ENCODE data around the gene ATMIN.

ATMIN gene

GRCh38 chr16:81069063-81069462 lies 33.4 kb downstream of the ATMIN start:
- TF ChIP-seq POLR2A (IDR thresholded peaks at IDR 0.05; ENCODE audit: low read depth, low read length), result no peak
- DNase-seq (ENCODE audit: insufficient read length, low spot score) (no peak), FAIRE-seq (no peak)

DNA sequence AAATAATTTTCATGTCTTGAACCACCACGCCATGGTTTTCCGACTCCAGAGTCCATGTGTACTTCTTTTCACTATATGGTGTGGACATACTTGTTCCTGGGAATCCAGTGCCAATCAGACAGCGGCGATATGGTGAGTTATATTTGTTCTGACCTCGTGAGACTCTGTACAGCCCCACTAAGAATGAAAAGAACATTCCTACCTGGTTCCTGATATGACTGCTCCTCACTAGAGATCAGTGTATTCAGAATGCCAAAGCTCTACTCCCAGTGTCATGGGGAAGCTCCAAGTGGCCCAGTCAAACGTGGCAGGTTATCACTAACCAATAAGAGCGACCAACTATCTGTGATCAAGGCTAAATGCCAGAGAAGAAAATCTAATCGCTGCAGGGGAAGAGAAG lies 35.3 kb downstream of the ATMIN start:
- no peak for DNase-seq (ENCODE audit: insufficient read length, low spot score)
- TF ChIP-seq POLR2A (IDR thresholded peaks at IDR 0.05; ENCODE audit: low read depth, low read length), result no peak
- FAIRE-seq, result no peak

- FAIRE-seq, result peak; percentile 93
- DNase-seq (ENCODE audit: insufficient read length, low spot score), result peak; percentile 73
- no peak for TF ChIP-seq POLR2A (IDR thresholded peaks at IDR 0.05; ENCODE audit: low read depth, low read length)
Observed at GRCh38 chr16:81071805-81072204, 36.2 kb downstream of the ATMIN start.

GRCh38 chr16:81073560-81074330 lies 38.1 kb downstream of the ATMIN start:
- DNase-seq (ENCODE audit: insufficient read length, low spot score), result no peak
- no peak for TF ChIP-seq POLR2A (IDR thresholded peaks at IDR 0.05; ENCODE audit: low read depth, low read length)
- FAIRE-seq, result no peak

- DNase-seq (ENCODE audit: insufficient read length, low spot score) (peak; percentile 60), FAIRE-seq (no peak)
- TF ChIP-seq POLR2A (IDR thresholded peaks at IDR 0.05; ENCODE audit: low read depth, low read length), result no peak
Observed at GRCh38 chr16:81076566-81077075, 41.0 kb downstream of the ATMIN start.

GRCh38 chr16:81077076-81077940 lies 41.7 kb downstream of the ATMIN start, which contains the start of gene C16orf46:
Gene C16orf46, minus strand, starts transcription at chr16:81077238. Its CDS starts 13,283 bp downstream, at chr16:81063955.
- TF ChIP-seq POLR2A (IDR thresholded peaks at IDR 0.05; ENCODE audit: low read depth, low read length), result peak; percentile 89
- FAIRE-seq, result no peak
- DNase-seq (ENCODE audit: insufficient read length, low spot score), result peak; percentile 94

DNA sequence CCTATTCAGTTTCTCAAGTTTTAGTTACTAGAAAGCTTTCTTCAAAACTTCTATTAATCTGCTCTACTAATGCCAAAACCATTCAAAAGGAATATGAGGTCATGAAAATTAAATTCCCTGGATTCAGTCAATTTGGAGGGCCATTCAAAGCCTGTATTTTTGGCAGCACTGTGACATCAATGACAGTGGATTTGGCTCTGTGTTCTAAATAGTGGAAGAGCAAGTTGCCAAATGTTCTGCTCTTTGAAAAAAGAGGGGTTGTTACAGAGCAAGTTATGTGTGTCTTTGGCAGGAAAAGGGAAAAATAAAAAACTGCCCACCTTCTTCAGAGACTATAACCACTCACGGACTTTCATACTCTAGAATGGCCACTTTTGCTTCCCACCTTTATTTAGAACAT lies 44.6 kb downstream of the ATMIN start:
- FAIRE-seq (no peak), DNase-seq (ENCODE audit: insufficient read length, low spot score) (no peak)
- no peak for TF ChIP-seq POLR2A (IDR thresholded peaks at IDR 0.05; ENCODE audit: low read depth, low read length)

DNA sequence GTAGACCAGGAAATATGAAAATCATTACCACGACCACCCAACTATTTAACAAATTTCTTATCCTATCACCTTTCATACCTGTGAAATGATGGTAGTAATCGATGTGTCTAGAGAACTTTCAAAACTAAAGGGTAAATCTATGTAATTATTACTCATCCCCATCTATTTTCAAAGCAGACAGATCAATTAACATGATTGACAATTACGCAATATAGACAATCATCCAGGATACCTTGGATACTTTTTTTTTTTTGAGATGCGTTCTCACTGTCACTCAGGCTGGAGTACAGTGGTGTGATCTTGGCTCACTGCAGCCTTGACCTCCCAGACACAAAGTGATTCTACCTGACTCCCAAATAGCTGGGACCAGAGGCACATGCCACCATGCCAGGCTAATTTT lies 45.4 kb downstream of the ATMIN start:
- TF ChIP-seq POLR2A (IDR thresholded peaks at IDR 0.05; ENCODE audit: low read depth, low read length), result no peak
- no peak for FAIRE-seq

GRCh38 chr16:81088836-81089235 lies 53.2 kb downstream of the ATMIN start:
- DNase-seq (ENCODE audit: insufficient read length, low spot score), result no peak
- no peak for FAIRE-seq
- no peak for TF ChIP-seq POLR2A (IDR thresholded peaks at IDR 0.05; ENCODE audit: low read depth, low read length)

More for the DNA sequence above, 45.4 kb downstream of the ATMIN start:
- no peak for DNase-seq (ENCODE audit: insufficient read length, low spot score)

DNA sequence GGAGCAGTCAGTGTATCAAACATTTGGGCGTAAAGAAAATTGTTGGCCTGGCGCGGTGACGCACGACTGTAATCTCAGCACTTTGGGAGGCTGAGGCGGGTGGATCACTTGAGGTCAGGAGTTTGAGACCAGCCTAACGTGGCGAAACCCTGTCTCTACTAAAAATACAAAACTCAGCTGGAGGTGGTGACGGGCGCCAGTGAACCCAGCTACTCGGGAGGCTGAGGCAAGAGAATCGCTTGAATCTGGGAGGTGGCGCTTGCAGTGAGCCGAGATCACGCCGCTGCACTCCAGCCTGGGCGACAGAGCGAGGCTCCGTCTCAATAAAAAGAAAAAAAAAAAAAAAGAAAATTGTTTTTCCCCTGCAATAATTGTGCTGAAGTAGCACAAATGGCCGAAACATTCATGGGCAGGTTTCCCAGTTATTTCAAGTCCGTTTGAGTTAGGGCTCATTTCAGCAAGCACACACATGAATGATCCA lies 59.2 kb downstream of the ATMIN start:
- DNase-seq (ENCODE audit: insufficient read length, low spot score) (no peak), FAIRE-seq (no peak)
- TF ChIP-seq POLR2A (IDR thresholded peaks at IDR 0.05; ENCODE audit: low read depth, low read length), result no peak

DNA sequence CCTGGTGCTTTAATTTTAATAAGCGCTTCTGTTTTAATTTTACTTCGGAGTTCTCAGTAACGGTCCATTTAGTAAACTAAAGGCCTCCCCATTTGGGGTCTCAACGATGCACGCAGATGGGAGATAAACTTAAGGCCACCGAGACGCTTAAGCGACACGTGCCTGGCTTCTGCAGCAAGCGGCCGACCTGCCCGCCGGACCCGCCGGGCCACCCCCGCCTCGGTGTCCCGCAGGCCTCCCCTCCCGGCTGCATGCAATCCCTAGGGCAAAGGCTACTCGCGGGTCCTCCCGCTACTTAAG lies 60.0 kb downstream of the ATMIN start:
- DNase-seq (ENCODE audit: insufficient read length, low spot score) (no peak), FAIRE-seq (no peak)
- no peak for TF ChIP-seq POLR2A (IDR thresholded peaks at IDR 0.05; ENCODE audit: low read depth, low read length)

DNA sequence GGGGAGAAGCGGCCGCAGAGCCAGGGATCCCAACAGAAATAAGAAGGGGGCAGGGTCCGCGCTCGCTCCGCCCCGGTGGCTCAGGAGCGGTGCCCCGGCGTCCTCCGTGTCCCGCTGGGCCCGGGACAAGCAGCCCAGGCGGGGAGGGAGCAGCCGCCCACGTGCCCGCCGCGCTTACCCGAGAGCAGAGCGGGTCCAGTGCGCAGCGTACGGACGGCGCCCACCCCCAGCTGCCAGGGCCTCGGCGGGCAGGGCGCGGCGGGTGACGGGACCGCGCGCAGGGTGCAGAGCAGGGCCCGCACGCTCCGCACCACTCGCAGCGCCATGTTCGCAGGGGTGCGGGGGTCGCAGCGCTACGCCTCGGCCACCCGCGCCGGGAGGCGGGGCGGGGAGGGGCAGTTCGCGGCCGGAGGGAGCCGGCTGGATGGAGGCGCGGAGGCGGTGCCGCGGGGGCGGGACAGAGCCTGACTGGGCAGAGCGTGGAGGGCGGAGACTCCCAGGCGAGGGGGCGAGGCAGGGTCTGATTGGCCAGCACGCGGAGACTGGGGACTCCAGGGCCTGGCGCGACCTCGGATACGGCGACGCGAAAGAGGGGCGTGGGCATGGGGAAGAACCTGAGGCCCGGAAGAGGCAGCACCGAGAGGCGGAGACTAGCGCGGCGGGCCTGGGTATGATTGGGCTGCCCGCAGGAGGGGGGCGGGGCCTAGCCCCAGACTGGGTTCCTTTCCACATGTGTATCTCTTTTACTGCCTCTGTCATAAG lies 60.5 kb downstream of the ATMIN start, which contains the start of gene GCSH:
Gene GCSH, minus strand, starts transcription at position 443 of the 762 bp plus-strand sequence. Its CDS starts 117 bp downstream, at position 326.
- peak; percentile 59; the same call in 1 of the 2 replicates for TF ChIP-seq POLR2A (IDR thresholded peaks at IDR 0.05; ENCODE audit: low read depth, low read length)
- FAIRE-seq, result peak; percentile 52
- DNase-seq (ENCODE audit: insufficient read length, low spot score), result peak; percentile 97

- FAIRE-seq (no peak), DNase-seq (ENCODE audit: insufficient read length, low spot score) (no peak)
- TF ChIP-seq POLR2A (IDR thresholded peaks at IDR 0.05; ENCODE audit: low read depth, low read length), result no peak
Observed at GRCh38 chr16:81096715-81097208, 61.1 kb downstream of the ATMIN start.
